HL-60 (cell line): ENCODE measurements around the gene TLR8.

Experiments
- GABPA ChIP-seq: IDR thresholded peaks from 2 replicates; pipeline ENCODE4 v1.6.1; 2012; ENCODE audit warnings: low read depth
- POLR2AphosphoS5 ChIP-seq: IDR thresholded peaks from 2 replicates; pipeline ENCODE4 v1.6.1; 2012; ENCODE audit warnings: low read depth
- SPI1 ChIP-seq: IDR thresholded peaks from 2 replicates; pipeline ENCODE4 v1.6.1; 2012; ENCODE audit warnings: low read depth, mild to moderate bottlenecking, borderline replicate concordance
- TF ChIP-seq, protein P1 (sequence below): IDR thresholded peaks from one replicate; pipeline ENCODE4 v1.5.1; 2011; ENCODE audit warnings: low read length, control low read depth, inconsistent platforms; ENCODE audit not compliant: insufficient read depth
- TF ChIP-seq, protein P2 (sequence below): IDR thresholded peaks from 2 replicates; pipeline ENCODE4 v1.6.1; 2012; ENCODE audit warnings: low read depth; ENCODE audit not compliant: insufficient replicate concordance

DNA sequence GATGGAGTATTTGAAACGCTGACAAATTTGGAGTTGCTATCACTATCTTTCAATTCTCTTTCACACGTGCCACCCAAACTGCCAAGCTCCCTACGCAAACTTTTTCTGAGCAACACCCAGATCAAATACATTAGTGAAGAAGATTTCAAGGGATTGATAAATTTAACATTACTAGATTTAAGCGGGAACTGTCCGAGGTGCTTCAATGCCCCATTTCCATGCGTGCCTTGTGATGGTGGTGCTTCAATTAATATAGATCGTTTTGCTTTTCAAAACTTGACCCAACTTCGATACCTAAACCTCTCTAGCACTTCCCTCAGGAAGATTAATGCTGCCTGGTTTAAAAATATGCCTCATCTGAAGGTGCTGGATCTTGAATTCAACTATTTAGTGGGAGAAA is 13.2 kb downstream of the TLR8 start:
- TF ChIP-seq POLR2AphosphoS5 (no peak), GABPA (no peak), SPI1 (no peak)
- TF ChIP-seq, protein P1, sequence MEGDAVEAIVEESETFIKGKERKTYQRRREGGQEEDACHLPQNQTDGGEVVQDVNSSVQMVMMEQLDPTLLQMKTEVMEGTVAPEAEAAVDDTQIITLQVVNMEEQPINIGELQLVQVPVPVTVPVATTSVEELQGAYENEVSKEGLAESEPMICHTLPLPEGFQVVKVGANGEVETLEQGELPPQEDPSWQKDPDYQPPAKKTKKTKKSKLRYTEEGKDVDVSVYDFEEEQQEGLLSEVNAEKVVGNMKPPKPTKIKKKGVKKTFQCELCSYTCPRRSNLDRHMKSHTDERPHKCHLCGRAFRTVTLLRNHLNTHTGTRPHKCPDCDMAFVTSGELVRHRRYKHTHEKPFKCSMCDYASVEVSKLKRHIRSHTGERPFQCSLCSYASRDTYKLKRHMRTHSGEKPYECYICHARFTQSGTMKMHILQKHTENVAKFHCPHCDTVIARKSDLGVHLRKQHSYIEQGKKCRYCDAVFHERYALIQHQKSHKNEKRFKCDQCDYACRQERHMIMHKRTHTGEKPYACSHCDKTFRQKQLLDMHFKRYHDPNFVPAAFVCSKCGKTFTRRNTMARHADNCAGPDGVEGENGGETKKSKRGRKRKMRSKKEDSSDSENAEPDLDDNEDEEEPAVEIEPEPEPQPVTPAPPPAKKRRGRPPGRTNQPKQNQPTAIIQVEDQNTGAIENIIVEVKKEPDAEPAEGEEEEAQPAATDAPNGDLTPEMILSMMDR: no peak
- TF ChIP-seq, protein P2, sequence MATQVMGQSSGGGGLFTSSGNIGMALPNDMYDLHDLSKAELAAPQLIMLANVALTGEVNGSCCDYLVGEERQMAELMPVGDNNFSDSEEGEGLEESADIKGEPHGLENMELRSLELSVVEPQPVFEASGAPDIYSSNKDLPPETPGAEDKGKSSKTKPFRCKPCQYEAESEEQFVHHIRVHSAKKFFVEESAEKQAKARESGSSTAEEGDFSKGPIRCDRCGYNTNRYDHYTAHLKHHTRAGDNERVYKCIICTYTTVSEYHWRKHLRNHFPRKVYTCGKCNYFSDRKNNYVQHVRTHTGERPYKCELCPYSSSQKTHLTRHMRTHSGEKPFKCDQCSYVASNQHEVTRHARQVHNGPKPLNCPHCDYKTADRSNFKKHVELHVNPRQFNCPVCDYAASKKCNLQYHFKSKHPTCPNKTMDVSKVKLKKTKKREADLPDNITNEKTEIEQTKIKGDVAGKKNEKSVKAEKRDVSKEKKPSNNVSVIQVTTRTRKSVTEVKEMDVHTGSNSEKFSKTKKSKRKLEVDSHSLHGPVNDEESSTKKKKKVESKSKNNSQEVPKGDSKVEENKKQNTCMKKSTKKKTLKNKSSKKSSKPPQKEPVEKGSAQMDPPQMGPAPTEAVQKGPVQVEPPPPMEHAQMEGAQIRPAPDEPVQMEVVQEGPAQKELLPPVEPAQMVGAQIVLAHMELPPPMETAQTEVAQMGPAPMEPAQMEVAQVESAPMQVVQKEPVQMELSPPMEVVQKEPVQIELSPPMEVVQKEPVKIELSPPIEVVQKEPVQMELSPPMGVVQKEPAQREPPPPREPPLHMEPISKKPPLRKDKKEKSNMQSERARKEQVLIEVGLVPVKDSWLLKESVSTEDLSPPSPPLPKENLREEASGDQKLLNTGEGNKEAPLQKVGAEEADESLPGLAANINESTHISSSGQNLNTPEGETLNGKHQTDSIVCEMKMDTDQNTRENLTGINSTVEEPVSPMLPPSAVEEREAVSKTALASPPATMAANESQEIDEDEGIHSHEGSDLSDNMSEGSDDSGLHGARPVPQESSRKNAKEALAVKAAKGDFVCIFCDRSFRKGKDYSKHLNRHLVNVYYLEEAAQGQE: peak; percentile 86
